Activated CD8-positive, alpha-beta memory T cell treated with anti-CD3 and anti-CD28 coated beads for 1 hour (primary cell): Measurements from ENCODE around the gene PROSER3.
"Not testable (repeated sequence)": the region's sequence is repeated elsewhere in the genome, so short reads cannot be mapped to it uniquely, and the experiment has no call there.

ENCODE experiments used
- DNase-seq, 2 donors: peaks; one replicate each; pipeline ENCODE4 v3.0.0-alpha.2; 2020; ENCODE audit warnings: low read depth in 1 of 2; ENCODE audit errors: extremely low read depth in 1 of 2

PROSER3 gene

GRCh38 chr19:35722461-35722860 is 35.5 kb upstream of the PROSER3 start:
- DNase-seq = no peak

DNA sequence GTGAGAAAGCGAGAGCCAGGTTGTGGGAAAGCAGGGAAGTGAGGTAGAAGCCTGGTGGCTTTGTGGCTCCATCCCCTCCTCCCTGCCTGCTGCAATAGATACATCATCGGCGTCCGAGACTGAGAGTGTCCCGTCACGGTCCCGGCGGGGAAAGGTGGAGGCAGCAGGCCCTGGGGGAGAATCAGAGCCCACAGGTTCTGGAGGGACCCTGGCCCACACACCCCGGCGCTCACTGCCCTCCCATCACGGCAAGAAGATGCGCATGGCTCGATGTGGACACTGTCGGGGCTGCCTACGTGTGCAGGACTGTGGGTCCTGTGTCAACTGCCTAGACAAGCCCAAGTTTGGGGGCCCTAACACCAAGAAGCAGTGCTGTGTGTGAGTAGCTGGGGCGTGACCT is 35.1 kb upstream of the PROSER3 start:
- no peak for DNase-seq

GRCh38 chr19:35723671-35724070 is 34.3 kb upstream of the PROSER3 start:
- no peak for DNase-seq

- DNase-seq = not testable (repeated sequence)
These were observed 33.8 kb upstream of the PROSER3 start for GRCh38 chr19:35724132-35724531.

GRCh38 chr19:35724560-35724959 is 33.4 kb upstream of the PROSER3 start:
- no peak for DNase-seq

- no peak for DNase-seq
These were observed 32.6 kb upstream of the PROSER3 start for GRCh38 chr19:35725216-35725861.

DNA sequence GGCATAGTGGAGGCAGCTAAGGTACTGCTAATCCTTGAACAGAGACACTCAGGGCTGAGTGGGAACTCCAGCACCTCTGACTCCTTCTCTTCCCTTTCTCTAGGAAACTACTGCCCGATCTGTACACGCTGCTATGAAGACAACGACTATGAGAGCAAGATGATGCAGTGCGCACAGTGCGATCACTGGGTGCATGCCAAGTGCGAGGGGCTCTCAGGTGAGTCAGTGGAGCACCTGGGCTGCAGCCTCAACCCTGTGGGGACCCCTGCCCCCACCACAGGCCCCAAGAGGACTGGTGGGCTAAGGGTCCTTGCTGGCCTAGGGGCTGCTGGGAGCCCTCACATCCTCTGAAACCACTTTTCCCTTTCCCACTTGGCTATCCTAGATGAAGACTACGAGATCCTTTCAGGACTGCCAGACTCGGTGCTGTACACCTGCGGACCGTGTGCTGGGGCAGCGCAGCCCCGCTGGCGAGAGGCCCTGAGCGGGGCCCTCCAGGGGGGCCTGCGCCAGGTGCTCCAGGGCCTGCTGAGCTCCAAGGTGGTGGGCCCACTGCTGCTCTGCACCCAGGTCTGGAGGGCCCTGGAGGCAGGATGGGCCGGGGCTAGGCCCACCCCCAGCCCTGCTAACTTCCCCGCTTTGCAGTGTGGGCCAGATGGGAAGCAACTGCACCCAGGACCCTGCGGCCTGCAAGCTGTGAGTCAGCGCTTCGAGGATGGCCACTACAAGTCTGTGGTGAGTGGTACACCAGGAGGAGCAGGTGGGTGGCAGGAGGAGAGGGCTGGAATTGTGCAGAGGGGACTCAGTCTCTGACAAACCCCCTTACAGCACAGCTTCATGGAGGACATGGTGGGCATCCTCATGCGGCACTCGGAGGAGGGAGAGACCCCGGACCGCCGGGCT is 30.7 kb upstream of the PROSER3 start:
- no peak for DNase-seq

- DNase-seq = no peak
These were observed 29.8 kb upstream of the PROSER3 start for GRCh38 chr19:35727956-35728706.

- DNase-seq = no peak
These were observed 29.0 kb upstream of the PROSER3 start for GRCh38 chr19:35729021-35729420.

DNA sequence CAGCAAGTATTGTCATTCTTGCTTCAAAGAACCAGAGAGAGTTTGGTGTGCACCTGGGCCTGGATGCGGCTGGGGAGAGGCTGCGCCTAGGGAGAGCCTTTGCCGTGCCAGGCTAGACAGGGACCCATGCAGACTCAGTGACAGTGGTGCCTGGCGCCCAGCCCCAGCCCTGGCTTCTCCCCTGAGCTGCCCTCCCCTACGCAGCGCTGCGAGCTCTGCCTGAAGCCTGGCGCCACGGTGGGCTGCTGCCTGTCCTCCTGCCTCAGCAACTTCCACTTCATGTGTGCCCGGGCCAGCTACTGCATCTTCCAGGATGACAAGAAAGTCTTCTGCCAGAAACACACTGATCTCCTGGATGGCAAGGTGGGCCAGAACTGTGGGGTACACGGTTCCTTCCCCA is 28.2 kb upstream of the PROSER3 start:
- no peak for DNase-seq

DNA sequence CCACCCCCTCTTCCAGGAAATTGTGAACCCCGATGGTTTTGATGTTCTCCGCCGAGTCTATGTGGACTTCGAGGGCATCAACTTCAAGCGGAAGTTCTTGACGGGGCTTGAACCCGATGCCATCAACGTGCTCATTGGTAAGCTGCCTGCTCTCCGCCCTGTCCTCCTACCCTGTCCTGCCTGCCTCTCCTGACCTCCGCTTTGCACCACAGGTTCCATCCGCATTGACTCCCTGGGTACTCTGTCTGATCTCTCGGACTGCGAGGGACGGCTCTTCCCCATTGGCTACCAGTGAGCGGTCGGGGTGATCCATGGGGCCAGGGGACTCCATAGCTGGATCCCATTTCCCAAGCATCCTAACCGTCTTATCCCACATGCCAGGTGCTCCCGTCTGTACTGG is 27.6 kb upstream of the PROSER3 start:
- no peak for DNase-seq

DNA sequence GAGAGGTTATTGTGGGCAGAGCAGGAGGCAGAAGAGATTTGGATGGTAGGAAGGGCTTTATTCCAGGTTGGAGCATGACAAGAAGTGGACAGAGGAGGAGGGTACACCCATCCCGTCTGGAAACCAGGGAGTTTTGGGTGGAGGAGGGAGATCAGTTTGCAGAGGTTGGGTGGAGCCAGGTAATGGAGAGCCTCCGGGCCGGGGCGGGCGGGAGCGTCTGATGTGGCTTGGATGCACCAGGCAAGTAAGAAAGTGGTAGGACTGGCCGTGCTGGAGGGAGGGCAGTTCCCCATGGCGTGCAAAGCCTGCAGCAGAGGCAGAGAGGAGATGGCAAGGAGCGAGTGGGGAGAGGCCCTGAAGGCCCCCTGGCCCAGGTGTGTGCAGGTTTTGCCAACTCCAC is 26.6 kb upstream of the PROSER3 start:
- DNase-seq = no peak

- no peak for DNase-seq
These were observed 26.1 kb upstream of the PROSER3 start for GRCh38 chr19:35731779-35732405.

- DNase-seq = no peak
These were observed 25.3 kb upstream of the PROSER3 start for GRCh38 chr19:35732540-35733179.

DNA sequence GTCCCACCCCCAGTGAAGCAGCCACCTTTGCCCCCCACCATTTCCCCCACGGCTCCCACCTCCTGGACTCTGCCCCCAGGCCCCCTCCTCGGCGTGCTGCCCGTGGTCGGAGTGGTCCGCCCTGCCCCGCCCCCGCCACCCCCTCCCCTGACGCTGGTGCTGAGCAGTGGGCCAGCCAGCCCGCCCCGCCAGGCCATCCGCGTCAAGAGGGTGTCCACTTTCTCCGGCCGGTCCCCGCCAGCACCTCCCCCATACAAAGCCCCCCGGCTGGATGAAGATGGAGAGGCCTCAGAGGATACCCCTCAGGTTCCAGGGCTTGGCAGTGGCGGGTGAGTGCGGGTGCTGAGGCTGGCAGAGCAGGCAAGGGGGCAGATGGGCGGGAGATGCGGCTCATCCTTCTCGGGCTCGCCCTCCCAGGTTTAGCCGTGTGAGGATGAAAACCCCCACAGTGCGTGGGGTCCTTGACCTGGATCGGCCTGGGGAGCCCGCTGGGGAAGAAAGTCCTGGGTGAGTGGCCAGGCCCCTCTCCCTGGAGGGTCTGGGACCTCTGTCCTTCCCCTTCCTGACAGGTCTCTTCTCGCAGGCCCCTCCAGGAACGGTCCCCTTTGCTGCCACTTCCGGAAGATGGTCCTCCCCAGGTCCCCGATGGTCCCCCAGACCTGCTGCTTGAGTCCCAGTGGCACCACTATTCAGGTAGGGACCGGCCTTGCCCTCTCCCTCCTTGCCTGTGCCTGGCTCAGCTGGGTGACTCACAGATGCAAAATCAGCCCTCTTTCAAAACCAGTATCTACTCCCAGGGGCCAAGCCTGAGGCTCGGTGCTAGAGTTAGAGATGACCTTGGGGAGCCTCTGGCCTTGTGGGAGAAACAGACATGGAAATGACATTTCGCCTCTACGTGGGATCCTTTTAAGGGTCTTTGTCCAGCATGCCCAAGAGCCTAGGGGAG is 24.5 kb upstream of the PROSER3 start:
- no peak for DNase-seq

DNA sequence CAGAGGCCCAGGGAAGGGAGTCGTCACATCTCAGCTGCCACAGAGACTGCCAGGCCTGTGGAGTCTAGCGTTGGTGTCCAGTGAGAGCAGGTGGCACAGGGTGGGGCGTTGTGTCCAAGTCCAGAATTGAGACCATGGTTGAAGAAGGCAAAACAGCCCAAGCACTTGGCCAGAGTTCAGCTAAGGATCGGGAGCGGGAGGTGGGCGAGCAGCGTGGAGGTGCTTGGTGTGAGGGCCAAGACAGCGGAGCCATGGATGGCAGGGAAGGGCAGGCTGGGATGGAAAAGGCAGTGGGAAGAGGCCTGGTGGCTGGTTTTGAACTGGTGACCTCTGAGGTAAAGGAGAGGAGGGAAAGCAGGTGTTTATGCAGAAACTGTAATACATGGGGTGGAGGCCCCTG is 23.7 kb upstream of the PROSER3 start:
- no peak for DNase-seq

- DNase-seq = no peak
These were observed 23.1 kb upstream of the PROSER3 start for GRCh38 chr19:35734889-35735288.

- no peak for DNase-seq
These were observed 20.8 kb upstream of the PROSER3 start for GRCh38 chr19:35736913-35737886.
